IgD-negative memory B cell (primary cell): ENCODE measurements around the gene PUSL1. TPM values are rescaled to one million over a fixed set of nuclear protein-coding genes. Genes with fewer than 3 reads are reported as not detected.

Experiments used
- H3K27ac Mint-ChIP-seq, 3 donors: one replicate each; pipeline ENCODE4 v1.8.0; 2020 to 2022; ENCODE audit warnings: mild to moderate bottlenecking in 3 of 3, mixed read lengths in 3 of 3, moderate library complexity in 1 of 3
- H3K27me3 Mint-ChIP-seq: one replicate; pipeline ENCODE4 v1.8.0; 2021; ENCODE audit warnings: mixed read lengths
- H3K36me3 Mint-ChIP-seq: one replicate; pipeline ENCODE4 v1.8.0; 2020; ENCODE audit warnings: mild to moderate bottlenecking, mixed read lengths
- H3K4me1 Mint-ChIP-seq, 3 donors: one replicate each; pipeline ENCODE4 v1.8.0; 2020 to 2022; ENCODE audit warnings: mixed read lengths in 3 of 3, mild to moderate bottlenecking in 1 of 3
- H3K4me3 Mint-ChIP-seq, 4 donors: one replicate each; pipeline ENCODE4 v1.8.0; 2020 to 2022; ENCODE audit warnings: mild to moderate bottlenecking in 4 of 4, mixed read lengths in 4 of 4, moderate library complexity in 3 of 4
- H3K9me3 Mint-ChIP-seq, 3 donors: one replicate each; pipeline ENCODE4 v1.8.0; 2020 to 2021; ENCODE audit warnings: mixed read lengths in 3 of 3, mild to moderate bottlenecking in 1 of 3
- polyA plus RNA-seq: library from polyadenylated mRNA; unstranded; fragments of 300-500 nt; fragmentation: Illumina TruSeq; gene quantifications from one replicate; pipeline ENCODE4 v1.2.3, GENCODE V29; 2021

PUSL1 gene
- polyA plus RNA-seq, 1 donor from 2014 or later: 21.0 TPM

DNA sequence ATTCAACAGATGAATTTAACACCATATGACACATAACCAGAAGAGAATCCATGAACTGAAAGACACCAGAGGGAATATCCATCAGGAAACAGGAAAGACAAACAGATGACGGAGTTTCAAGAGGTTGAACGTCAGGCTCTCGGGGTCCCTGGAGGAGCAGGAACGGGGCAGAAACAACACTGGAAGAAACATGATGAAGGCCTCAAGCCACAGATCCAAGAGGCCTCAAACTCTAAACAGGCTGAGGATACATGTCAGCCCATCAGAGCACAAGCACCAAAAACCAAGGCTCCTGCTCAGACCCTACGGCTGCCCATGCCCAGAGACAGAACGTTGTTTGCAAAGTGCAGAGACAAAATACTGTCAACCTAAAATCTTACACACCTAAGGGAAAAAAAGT, 9.0 kb downstream of the PUSL1 start:
- peak overlapping the region in 1 of 4 donors; percentile 79 for H3K4me3 Mint-ChIP-seq
- H3K36me3 Mint-ChIP-seq: peaks cover 1% of the 10 kb centered on the region
- H3K4me1 Mint-ChIP-seq: peaks cover 0 to 6% (median 6%) of the 10 kb centered on the region in 3 donors
- H3K9me3 Mint-ChIP-seq: no peaks in the 10 kb centered on the region
- no peaks in the 10 kb centered on the region for H3K27me3 Mint-ChIP-seq
- no peak overlapping the region for H3K27ac Mint-ChIP-seq

- Mint-ChIP-seq H3K4me1 (peaks cover 0 to 10% (median 8%) of the 10 kb centered on the region in 3 donors), H3K9me3 (no peaks in the 10 kb centered on the region), H3K27me3 (no peaks in the 10 kb centered on the region), H3K4me3 (peak overlapping the region in 1 of 4 donors; percentile 26), H3K36me3 (peaks cover 1% of the 10 kb centered on the region), H3K27ac (no peak overlapping the region)
These were observed 9.8 kb downstream of the PUSL1 start for GRCh38 chr1:1318131-1318652.

GRCh38 chr1:1318777-1319645, 10.6 kb downstream of the PUSL1 start:
- H3K36me3 Mint-ChIP-seq: peaks cover 1% of the 10 kb centered on the region
- H3K4me3 Mint-ChIP-seq: peak overlapping the region in 1 of 4 donors; percentile 66
- peaks cover 0 to 12% (median 12%) of the 10 kb centered on the region in 3 donors for H3K4me1 Mint-ChIP-seq
- no peaks in the 10 kb centered on the region for H3K9me3 Mint-ChIP-seq
- peak overlapping the region in 1 of 3 donors; percentile 32 for H3K27ac Mint-ChIP-seq
- H3K27me3 Mint-ChIP-seq: no peaks in the 10 kb centered on the region

GRCh38 chr1:1319646-1319941, 11.2 kb downstream of the PUSL1 start:
- Mint-ChIP-seq H3K27ac (peak overlapping the region in 1 of 3 donors; percentile 32), H3K4me3 (peak overlapping the region in 2 of 4 donors; percentile 6 to 66), H3K4me1 (peaks cover 0 to 12% (median 12%) of the 10 kb centered on the region in 3 donors), H3K36me3 (peaks cover 1% of the 10 kb centered on the region), H3K27me3 (no peaks in the 10 kb centered on the region), H3K9me3 (no peaks in the 10 kb centered on the region)

DNA sequence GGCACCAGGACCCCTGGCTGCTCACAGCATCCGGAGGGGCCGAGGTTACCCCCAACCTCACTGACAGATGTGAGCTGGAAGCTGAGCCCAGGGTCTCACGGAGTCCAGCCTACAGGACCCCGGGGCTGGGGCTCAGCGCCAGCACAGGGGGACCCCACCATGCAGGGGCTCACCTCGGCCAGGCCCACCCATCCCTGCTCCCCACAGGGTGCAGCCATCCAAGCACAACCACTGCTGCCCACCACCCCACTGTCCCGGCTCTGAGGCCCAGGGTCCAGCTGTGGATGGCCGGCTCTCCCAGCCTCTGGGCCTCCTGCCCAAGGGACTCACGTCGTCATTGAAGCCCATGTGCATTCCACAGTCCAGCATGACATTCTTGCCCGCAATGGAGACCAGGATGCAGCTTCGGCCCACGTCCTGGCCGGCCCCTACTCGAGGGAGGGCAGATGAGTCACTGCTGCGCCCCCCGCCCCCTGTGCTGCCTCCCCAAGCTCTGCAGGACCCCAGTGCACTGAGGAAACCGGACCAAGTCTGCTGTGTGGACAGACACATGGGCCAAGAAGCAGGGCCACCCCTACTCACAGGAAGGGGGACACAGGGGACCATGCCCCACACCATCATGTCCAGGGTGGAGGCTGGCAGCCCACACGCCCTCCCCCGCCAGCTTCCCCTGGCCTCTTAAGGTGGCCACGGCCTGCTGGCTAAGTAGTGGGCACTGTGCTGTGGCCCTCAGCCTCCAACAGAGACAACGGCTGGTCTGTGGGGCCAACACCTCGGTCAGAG, 12.5 kb downstream of the PUSL1 start:
- H3K27me3 Mint-ChIP-seq: no peaks in the 10 kb centered on the region

GRCh38 chr1:1321477-1321876, 13.1 kb downstream of the PUSL1 start:
- no peak overlapping the region for H3K27ac Mint-ChIP-seq
- H3K27me3 Mint-ChIP-seq: no peaks in the 10 kb centered on the region
- H3K4me1 Mint-ChIP-seq: peaks cover 0 to 16% (median 16%) of the 10 kb centered on the region in 3 donors
- H3K4me3 Mint-ChIP-seq: peak overlapping the region in 1 of 4 donors; percentile 16
- peaks cover 1% of the 10 kb centered on the region for H3K36me3 Mint-ChIP-seq
- H3K9me3 Mint-ChIP-seq: no peaks in the 10 kb centered on the region

More for the DNA sequence above, 12.5 kb downstream of the PUSL1 start:
- Mint-ChIP-seq H3K36me3 (peaks cover 1% of the 10 kb centered on the region), H3K27ac (no peak overlapping the region), H3K4me3 (no peak overlapping the region), H3K9me3 (no peaks in the 10 kb centered on the region), H3K4me1 (peaks cover 0 to 12% (median 12%) of the 10 kb centered on the region in 3 donors)

DNA sequence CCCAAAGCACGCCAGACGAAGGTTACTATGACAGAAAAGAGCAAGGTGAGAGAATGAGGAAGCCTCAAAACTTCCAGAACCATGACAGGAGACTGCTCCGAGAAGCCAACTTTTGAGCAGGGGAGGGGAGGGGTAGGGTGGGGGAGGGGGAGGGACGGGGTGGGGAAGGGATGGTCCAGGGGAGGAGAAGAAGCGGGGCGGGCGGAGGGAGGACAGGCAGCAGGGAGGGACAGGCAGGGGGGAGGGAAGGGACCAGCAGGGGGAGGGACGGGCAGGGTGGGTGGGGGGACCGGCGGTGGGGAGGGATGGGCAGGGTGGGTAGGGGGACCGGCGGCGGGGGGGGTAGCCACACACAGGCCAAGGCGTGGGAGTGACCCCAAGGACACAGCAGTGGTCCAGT, 14.0 kb downstream of the PUSL1 start:
- Mint-ChIP-seq H3K27me3 (no peaks in the 10 kb centered on the region), H3K9me3 (no peaks in the 10 kb centered on the region), H3K4me3 (peak overlapping the region in 3 of 4 donors; percentile 44 to 91 (median 86)), H3K27ac (no peak overlapping the region), H3K4me1 (peaks cover 0 to 16% (median 14%) of the 10 kb centered on the region in 3 donors), H3K36me3 (no peaks in the 10 kb centered on the region)

DNA sequence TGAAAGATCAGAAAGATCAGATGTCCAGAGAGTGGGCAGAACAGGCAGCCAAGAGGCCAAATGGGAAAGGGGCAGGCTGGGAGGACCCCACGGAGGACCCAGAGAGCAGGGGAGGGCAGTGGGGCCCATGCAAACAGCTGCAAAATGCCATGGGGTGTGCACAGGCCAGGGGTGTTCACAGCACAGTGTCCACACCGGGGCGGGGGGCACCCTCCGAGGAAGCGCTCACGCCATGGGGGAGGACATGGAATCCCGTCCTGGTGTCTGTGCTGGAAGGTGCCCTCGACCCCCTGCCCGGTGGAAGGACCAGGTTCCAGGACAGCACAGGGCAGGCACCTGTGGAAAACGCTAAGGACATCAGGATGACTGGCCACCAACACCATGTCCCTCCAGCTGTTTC, 14.6 kb downstream of the PUSL1 start:
- H3K27ac Mint-ChIP-seq: peak overlapping the region in 2 of 3 donors; percentile 93 to 97

GRCh38 chr1:1324084-1324523, 15.7 kb downstream of the PUSL1 start:
- Mint-ChIP-seq H3K4me1 (peaks cover 0 to 16% (median 13%) of the 10 kb centered on the region in 3 donors), H3K9me3 (no peaks in the 10 kb centered on the region), H3K4me3 (peak overlapping the region; percentile 84 to 94 (median 88)), H3K27me3 (no peaks in the 10 kb centered on the region), H3K36me3 (peaks cover 3% of the 10 kb centered on the region), H3K27ac (peak overlapping the region in 1 of 3 donors; percentile 70)

More for the DNA sequence above, 14.6 kb downstream of the PUSL1 start:
- Mint-ChIP-seq H3K36me3 (no peaks in the 10 kb centered on the region), H3K4me1 (peaks cover 0 to 16% (median 13%) of the 10 kb centered on the region in 3 donors), H3K4me3 (peak overlapping the region; percentile 82 to 93 (median 88)), H3K9me3 (no peaks in the 10 kb centered on the region), H3K27me3 (no peaks in the 10 kb centered on the region)

DNA sequence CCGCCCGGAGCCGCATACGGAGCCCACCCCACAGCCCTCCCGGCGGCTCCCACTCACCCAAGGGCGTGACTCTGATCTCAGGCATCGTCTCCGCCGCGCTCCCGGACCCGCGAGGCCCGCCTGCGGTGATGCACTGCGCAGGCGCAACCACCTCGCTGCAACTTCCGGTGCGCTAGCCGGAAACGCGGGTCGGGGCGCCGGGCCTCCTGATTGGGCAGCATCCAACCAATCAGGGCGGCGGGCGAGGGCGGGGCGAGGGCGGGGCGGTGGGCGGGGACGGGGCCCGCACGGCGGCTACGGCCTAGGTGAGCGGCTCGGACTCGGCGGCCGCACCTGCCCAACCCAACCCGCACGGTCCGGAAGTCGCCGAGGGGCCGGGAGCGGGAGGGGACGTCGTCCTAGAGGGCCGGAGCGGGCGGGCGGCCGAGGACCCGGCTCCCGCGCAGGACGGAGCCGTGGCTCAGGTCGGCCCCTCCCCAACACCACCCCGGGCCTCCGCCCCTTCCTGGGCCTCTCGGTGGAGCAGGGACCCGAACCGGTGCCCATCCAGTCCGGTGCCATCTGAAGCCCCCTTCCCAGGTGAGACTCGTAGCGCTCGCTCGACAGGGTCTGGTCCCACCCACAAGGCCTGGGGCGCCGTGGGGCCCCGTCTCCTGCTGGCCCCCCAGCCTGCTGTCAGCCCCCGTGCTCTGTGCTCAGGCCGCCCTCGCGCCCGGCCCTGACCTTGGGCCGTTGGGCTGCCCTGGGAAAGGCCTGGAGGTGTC, 16.3 kb downstream of the PUSL1 start, which contains the start of the genes CPTP and INTS11:
Gene CPTP, plus strand, starts transcription at position 279 of the 764 bp plus-strand sequence. CDS start 2,109 bp downstream, outside the sequence.
Gene INTS11, minus strand, starts transcription at position 137 of the 764 bp plus-strand sequence. Its CDS starts 52 bp downstream, at position 85.
- H3K36me3 Mint-ChIP-seq: peaks cover 4% of the 10 kb centered on the region
- peak within 1 kb of the TSS; percentile 85 to 94 (median 90) for H3K4me3 Mint-ChIP-seq
- H3K9me3 Mint-ChIP-seq: no peaks in the 10 kb centered on the region
- H3K27ac Mint-ChIP-seq: peak within 1 kb of the TSS; percentile 85 to 97 (median 93)
- peaks cover 0 to 17% (median 17%) of the 10 kb centered on the region in 3 donors for H3K4me1 Mint-ChIP-seq
- H3K27me3 Mint-ChIP-seq: no peaks in the 10 kb centered on the region

GRCh38 chr1:1325288-1326074, 17.1 kb downstream of the PUSL1 start:
- Mint-ChIP-seq H3K27ac (peak overlapping the region; percentile 35 to 81 (median 65)), H3K9me3 (no peaks in the 10 kb centered on the region), H3K4me1 (peaks cover 4 to 21% (median 21%) of the 10 kb centered on the region in 3 donors), H3K27me3 (no peaks in the 10 kb centered on the region), H3K4me3 (peak overlapping the region; percentile 76 to 87 (median 82)), H3K36me3 (peaks cover 4% of the 10 kb centered on the region)

DNA sequence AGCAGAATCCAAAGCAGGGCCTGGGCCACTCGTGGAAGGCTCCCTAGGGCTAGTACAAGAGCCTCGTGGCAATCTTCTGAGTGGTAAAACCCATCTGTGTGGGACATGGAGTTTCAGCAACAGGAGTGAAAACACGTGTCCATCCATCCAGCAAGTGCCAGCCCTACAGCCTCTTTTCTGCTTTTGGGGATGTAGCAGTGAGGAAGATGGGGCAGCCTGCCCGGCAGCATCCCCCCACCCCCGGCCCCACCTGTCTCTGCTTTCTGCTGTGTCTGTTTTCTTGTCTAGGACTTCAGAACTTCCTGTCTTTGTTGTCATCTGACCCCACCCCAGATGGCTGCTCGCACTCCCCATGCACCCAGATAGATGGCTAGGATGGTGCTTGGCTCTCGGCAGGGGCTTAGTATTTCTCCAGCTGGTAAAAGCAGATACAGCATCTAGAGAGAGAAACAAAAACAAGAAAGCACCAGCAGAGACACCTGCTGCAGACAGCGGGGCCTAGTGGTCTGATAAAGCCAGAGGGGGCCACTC, 17.7 kb downstream of the PUSL1 start:
- peak overlapping the region; percentile 50 to 87 (median 81) for H3K4me3 Mint-ChIP-seq
- peaks cover 4% of the 10 kb centered on the region for H3K36me3 Mint-ChIP-seq
- H3K9me3 Mint-ChIP-seq: no peaks in the 10 kb centered on the region
- H3K27me3 Mint-ChIP-seq: no peaks in the 10 kb centered on the region
- H3K4me1 Mint-ChIP-seq: peaks cover 7 to 25% (median 21%) of the 10 kb centered on the region in 3 donors
- H3K27ac Mint-ChIP-seq: peak overlapping the region in 2 of 3 donors; percentile 65 to 81

GRCh38 chr1:1327291-1327690, 18.9 kb downstream of the PUSL1 start:
- H3K4me1 Mint-ChIP-seq: peaks cover 8 to 23% (median 18%) of the 10 kb centered on the region in 3 donors
- peak overlapping the region in 1 of 4 donors; percentile 49 for H3K4me3 Mint-ChIP-seq
- H3K27me3 Mint-ChIP-seq: no peaks in the 10 kb centered on the region
- H3K27ac Mint-ChIP-seq: peak overlapping the region in 1 of 3 donors; percentile 68
- H3K36me3 Mint-ChIP-seq: peaks cover 4% of the 10 kb centered on the region
- H3K9me3 Mint-ChIP-seq: no peaks in the 10 kb centered on the region
